Mesodermal cell (in vitro differentiated cells): ENCODE measurements around the gene CLEC6A. TPM values are rescaled to one million over a fixed set of nuclear protein-coding genes. Genes with fewer than 3 reads are reported as not detected.
"Not testable (repeated sequence)": the region's sequence is repeated elsewhere in the genome, so short reads cannot be mapped to it uniquely, and the experiment has no call there.

Experiments
- H3K27ac ChIP-seq: 2 replicates; pipeline ENCODE4 v1.7.0; 2013; ENCODE audit warnings: mild to moderate bottlenecking, low read depth, low read length, moderate library complexity; ENCODE audit not compliant: severe bottlenecking
- H3K36me3 ChIP-seq: 2 replicates; pipeline ENCODE4 v1.7.1; 2013; ENCODE audit warnings: mild to moderate bottlenecking, low read length, moderate library complexity; ENCODE audit not compliant: control insufficient read depth, insufficient read depth
- H3K4me1 ChIP-seq: one replicate; pipeline ENCODE4 v1.7.1; 2013; ENCODE audit warnings: mild to moderate bottlenecking, low read length; ENCODE audit not compliant: insufficient read depth, control insufficient read depth, poor library complexity, severe bottlenecking
- H3K4me3 ChIP-seq: 2 replicates; pipeline ENCODE4 v1.7.0; 2013; ENCODE audit warnings: low read length, control low read depth, mild to moderate bottlenecking; ENCODE audit not compliant: insufficient read depth, poor library complexity, severe bottlenecking; ENCODE audit errors: extremely low read depth
- H3K9me3 ChIP-seq: 2 replicates; pipeline ENCODE4 v1.7.1; 2013; ENCODE audit warnings: mild to moderate bottlenecking, low read length, moderate library complexity; ENCODE audit not compliant: control insufficient read depth
- WGBS, 2 experiments: methylation state at CpG; one replicate each; pipeline ENCODE4 v1.1.5; 2013; ENCODE audit warnings: missing lambda C conversion rate in 2 of 2; ENCODE audit not compliant: insufficient coverage in 2 of 2; 5-methylcytosine and 5-hydroxymethylcytosine counted together
- polyA plus RNA-seq, 2 experiments: library from polyadenylated mRNA; stranded (reverse); fragments of 50-300 nt; gene quantifications; one replicate each; pipeline ENCODE4 v1.2.3, GENCODE V29; 2013

Gene CLEC6A
- not detected for polyA plus RNA-seq (2013, experiment 1 of 2)
- polyA plus RNA-seq (2013, experiment 2 of 2), result not detected

DNA sequence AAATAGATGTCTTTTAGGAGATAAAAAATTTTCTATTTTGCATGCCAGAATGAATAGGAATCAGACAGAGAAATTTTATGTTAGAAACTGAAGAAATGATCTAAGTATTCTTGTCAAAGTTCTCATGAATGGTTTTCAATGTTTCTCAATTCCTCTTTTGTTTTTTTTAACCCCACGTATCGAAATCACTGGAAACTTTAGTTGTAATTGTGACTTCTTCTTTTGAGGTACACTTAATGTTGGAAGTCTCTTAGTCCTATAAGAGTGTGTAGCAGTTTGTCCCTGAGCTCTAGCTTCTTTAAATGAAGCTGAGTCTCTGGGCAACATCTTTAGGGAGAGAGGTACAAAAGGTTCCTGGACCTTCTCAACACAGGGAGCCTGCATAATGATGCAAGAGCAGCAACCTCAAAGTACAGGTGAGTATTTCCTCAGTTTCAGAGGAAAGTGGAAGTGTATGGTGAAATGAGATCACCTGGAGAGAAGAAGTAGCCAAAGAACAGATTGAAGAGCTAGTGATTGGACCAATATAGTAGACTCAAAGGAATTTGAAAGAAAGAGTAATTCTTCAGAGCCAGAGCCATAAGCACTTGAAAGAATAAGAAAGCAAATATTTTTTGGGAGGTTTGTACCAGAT, at the start of gene CLEC6A:
TSS of gene CLEC6A (plus strand) at position 236 of the 634 bp plus-strand sequence. CDS start at position 386, 150 bp downstream.
- no peaks in the 10 kb centered on the region for H3K36me3 ChIP-seq
- no peak within 1 kb of the TSS for H3K27ac ChIP-seq
- WGBS, 2 experiments, result no CpG with 5 or more reads among the region's 2 CpGs
- no peaks in the 10 kb centered on the region for H3K9me3 ChIP-seq
- H3K4me3 ChIP-seq, result no peak within 1 kb of the TSS
- peaks cover 2% of the 10 kb centered on the region for H3K4me1 ChIP-seq

DNA sequence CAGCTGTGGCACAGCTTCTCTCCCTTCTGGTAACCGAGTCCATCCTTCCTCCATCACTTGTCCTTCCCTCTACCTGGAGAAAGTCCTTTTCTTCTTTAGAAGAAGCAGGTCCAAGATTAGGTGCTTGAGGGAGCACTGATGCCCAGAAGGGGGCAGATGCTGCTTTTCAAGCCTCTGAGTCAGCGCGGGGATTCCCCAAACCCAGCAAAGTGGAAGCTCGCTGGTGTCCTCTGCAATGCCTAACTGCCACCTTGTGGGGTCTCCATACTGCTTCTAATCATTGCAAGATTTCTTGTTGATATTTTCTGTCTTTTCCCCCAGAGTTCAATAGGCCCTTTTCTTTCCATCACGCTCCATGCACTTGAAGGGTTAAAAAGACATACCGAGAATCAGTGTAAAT, 36.2 kb upstream of the CLEC6A start:
- H3K9me3 ChIP-seq, H3K4me1 ChIP-seq, H3K27ac ChIP-seq, H3K4me3 ChIP-seq, H3K36me3 ChIP-seq: not testable (repeated sequence)
- no CpG with 5 or more reads among the region's 6 CpGs for WGBS, 2 experiments

DNA sequence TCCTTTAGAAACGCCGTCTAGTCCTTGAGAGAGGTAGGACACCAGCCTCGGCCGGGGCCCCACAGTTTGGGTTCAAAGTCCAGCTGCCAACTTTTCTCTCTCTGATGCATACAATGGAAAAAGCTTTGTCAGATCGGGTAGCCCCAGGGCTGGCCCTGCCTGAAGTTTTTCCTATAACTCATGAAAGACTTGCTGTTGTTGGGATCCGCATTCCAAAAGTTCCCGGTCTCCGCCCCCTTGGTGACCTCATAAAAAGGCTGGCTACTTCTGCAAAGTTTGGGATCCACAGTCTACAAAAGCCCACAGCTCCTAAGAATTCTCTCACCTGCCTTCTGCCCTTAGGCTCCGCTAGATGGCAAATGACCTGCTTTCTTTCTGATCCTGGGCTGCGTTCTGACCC, 35.3 kb upstream of the CLEC6A start:
- Histone ChIP-seq H3K9me3 (no peaks in the 10 kb centered on the region), H3K4me3 (no peak overlapping the region), H3K4me1 (no peaks in the 10 kb centered on the region), H3K27ac (no peak overlapping the region), H3K36me3 (no peaks in the 10 kb centered on the region)
- no CpG with 5 or more reads among the region's 10 CpGs for WGBS, 2 experiments

DNA sequence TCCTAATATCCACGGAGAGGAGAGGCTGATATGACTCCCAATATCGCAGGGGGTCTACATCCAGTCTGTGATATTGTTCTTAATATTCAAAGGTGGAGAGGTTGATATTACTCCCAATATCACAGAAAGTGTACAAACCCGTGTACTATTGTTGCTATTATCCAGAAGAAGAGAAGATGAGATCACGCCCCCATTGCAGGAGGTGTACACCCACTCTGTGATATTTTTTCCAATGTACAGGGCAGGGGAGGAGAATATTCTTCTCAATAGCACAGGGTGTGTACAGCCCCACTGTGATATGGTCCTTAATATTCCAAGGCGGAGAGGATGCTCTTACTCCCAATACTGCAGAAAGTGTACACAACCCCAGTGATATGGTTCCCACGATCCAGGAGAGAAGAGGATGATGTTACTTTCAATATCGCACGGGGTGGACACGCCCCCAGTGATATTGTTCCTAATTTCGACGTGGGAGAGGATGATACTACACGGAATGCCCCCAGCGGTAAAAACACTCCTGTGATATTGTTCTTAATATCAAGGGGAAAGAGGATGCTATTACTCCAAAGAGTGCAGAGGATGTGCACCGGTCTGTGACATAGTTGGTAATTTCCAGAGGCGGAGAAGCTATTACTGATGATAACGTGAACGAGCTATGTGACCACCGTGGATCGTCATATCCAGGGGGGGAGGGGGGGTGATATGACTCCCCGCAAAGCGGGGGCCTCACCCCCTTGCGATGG, 11.1 kb upstream of the CLEC6A start:
- WGBS, 2 experiments, result 92 to 96% methylated on average over 8 to 11 of the region's 22 CpGs
- H3K9me3 ChIP-seq, H3K4me3 ChIP-seq, H3K27ac ChIP-seq, H3K36me3 ChIP-seq, H3K4me1 ChIP-seq: not testable (repeated sequence)

DNA sequence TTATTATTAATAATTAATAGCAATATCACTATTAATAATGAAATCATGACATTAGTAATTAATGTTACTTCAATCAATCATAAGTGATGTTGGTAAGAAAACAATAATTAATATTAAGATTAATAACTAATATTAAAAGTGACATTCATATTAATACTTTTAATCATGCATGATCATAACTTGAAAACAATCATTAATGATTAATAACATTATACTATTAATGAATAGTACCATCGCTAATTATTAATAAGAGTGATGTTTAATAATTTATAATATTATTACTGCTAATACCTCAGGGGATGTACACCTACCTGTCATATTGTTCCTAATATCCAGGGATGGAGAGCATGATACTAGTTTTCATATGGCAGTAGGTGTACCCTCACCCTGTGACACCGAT, 10.0 kb upstream of the CLEC6A start:
- 100% methylated on average over 1 of the region's 2 CpGs for WGBS, 2 experiments
- no peak overlapping the region for H3K4me3 ChIP-seq
- no peaks in the 10 kb centered on the region for H3K36me3 ChIP-seq
- H3K9me3 ChIP-seq, result no peaks in the 10 kb centered on the region
- H3K4me1 ChIP-seq, result no peaks in the 10 kb centered on the region
- no peak overlapping the region for H3K27ac ChIP-seq

DNA sequence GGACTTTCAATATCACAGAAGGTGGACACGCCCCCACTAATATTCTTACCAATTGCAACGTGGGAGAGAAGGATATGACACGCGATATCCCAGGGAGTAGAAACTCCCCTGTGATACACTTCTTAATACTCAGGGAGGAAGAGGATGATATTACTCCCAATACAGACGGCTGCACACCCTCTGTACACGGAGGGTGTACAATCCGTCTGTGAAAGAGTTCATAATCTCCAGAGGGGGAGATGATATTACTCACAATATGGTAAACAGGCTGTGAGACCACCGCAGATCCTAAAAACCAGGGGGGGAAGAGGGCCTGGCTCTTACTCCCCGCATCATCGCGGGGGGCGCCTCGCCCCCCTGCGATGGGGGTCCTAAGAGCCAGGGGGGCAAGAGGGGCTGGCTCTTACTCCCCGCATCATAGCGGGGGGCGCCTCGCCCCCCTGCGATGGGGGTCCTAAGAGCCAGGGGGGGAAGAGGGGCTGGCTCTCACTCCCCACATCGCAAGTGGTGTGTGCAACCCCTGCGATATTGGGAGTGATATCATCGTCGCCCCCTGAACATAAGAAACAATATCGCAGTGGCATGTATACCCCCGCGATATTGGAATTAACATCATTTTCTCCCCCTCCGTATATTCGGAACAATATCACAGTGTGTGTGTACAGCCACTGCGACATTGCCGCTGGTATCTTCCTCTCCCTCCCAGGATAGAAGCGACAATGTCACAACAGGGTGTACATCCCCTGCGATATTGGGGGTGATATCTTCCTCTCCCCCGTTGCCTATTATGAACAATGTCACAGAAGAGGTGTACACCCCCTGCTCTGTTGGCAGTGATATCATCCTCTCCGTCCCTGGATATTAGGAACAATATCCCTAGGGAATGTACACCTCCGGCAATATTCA, 8.9 kb upstream of the CLEC6A start:
- no peaks in the 10 kb centered on the region for H3K4me1 ChIP-seq
- no peak overlapping the region for H3K27ac ChIP-seq
- no peaks in the 10 kb centered on the region for H3K9me3 ChIP-seq
- WGBS, 2 experiments, result 95 to 96% methylated on average over 14 to 15 of the region's 35 CpGs
- H3K4me3 ChIP-seq, result no peak overlapping the region
- H3K36me3 ChIP-seq, result no peaks in the 10 kb centered on the region

DNA sequence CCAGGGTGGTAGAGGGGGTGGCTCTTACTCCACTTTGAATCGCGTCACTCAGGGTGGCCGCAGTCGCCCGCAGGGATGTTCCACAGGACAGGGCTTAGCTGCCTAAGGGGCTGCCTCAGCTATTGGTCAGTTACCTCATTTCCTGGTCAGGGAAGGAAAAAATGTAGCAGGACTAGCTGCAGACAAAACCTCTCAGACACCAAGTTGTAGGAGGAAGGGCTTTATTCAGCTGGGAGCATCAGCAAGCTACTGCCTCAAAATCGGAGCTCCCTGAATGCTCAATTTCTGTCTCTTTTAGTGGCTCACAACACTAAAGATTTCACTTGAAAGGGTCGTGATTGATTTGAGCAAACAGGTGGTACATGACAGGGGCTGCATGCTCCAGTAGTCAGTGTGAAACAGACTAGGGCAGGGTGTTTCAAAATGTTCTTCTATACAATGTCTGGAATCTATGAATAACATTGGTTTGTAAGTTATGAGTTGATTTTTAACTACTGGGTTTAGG, 6.4 kb upstream of the CLEC6A start:
- H3K9me3 ChIP-seq, result no peaks in the 10 kb centered on the region
- H3K4me3 ChIP-seq, result no peak overlapping the region
- 84 to 86% methylated on average over 5 to 6 of the region's 7 CpGs for WGBS, 2 experiments
- H3K4me1 ChIP-seq, result peaks cover 2% of the 10 kb centered on the region
- H3K27ac ChIP-seq, result no peak overlapping the region
- no peaks in the 10 kb centered on the region for H3K36me3 ChIP-seq

DNA sequence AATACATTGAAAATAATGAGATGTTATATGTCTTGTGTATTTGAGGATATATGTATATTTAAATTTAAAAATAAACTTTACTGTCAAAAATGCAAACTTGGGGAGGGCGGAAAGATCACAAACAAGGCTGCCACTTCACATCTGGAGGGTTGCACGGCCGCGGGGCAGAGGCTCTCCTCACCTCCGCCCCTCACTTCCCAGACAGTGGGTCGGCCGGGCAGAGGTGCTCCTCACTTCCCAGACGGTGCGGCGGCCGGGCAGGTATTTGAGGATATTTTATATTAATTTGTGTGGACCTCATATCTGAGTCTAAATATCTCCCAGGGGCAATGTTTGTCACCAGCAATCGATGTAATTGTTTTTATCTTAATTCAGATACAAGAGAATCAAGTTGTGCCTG, 3.7 kb upstream of the CLEC6A start:
- H3K4me3 ChIP-seq, result no peak overlapping the region
- WGBS, 2 experiments, result 92 to 98% methylated on average over 5 to 11 of the region's 12 CpGs
- H3K4me1 ChIP-seq, result peaks cover 2% of the 10 kb centered on the region
- no peak overlapping the region for H3K27ac ChIP-seq
- no peaks in the 10 kb centered on the region for H3K9me3 ChIP-seq
- H3K36me3 ChIP-seq, result no peaks in the 10 kb centered on the region

DNA sequence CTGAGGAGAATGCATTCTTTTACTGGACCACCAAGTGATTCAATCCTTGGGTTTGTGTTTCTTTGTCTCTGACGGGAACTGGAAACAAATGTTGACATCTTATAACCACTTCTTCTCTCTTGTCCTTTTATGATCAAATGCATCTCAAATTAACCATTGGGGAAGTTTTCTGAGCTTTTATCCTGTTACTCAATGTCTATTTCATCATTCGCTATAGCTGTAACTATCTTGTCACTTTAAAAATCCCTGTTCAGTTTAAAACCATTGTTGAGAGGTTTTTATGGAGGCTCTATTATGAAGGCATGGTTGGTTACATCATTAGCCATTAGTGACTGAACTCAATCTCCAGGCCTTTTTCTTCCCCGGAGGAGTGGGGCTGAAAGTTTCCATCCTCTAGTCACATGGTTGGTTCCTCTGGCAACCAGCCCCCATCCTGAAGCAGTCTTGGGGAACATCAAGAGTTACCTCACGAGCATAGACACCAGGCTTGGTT, 2.7 kb upstream of the CLEC6A start:
- Histone ChIP-seq H3K27ac (no peak overlapping the region), H3K4me1 (peaks cover 2% of the 10 kb centered on the region), H3K9me3 (no peaks in the 10 kb centered on the region), H3K36me3 (no peaks in the 10 kb centered on the region), H3K4me3 (no peak overlapping the region)
- WGBS, 2 experiments, result 44 to 100% methylated on average over 1 of the region's 4 CpGs

DNA sequence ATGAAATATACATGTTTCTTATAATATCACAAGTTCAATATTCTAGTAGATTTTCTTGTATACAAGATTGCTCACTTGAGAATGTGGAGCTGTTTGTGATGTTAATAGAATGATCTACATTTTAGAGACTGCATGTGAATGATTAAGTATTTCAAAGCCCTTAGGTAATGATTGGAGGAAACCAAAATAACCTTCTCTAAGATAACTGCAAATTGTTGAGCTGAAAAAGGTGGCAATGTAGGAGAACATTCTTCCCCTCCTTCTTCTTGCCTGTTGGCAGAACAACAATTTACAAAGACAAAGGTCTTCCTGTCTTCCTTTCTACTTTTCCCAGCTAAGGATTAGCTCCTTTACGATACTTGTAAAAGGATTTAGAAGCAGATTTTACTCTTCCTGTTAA, 2.0 kb upstream of the CLEC6A start:
- Histone ChIP-seq H3K27ac (no peak overlapping the region), H3K9me3 (no peaks in the 10 kb centered on the region), H3K36me3 (no peaks in the 10 kb centered on the region), H3K4me3 (no peak overlapping the region), H3K4me1 (peaks cover 2% of the 10 kb centered on the region)
- no CpG with 5 or more reads among the region's 1 CpG for WGBS, 2 experiments
